NCI-H748 (cell line): ENCODE results near the gene COMMD9.

Source experiments
- DNase-seq: peaks from one replicate; lab custom pipeline; 2025; ENCODE audit not compliant: unreplicated experiment; lab: John Stamatoyannopoulos, UW

The COMMD9 gene

GRCh38 chr11:36296884-36297543 is 7.8 kb upstream of the COMMD9 start:
- no peak for DNase-seq

GRCh38 chr11:36295926-36296325 is 6.7 kb upstream of the COMMD9 start, which contains the start of gene PRR5L:
TSS of gene PRR5L (plus strand) at chr11:36296288. CDS start at chr11:36401122, 104,834 bp downstream.
- no peak for DNase-seq

- DNase-seq = peak; percentile 55
Measured at GRCh38 chr11:36292311-36292722, 3.1 kb upstream of the COMMD9 start.

GRCh38 chr11:36288442-36289225 is 590 bp downstream of the COMMD9 start:
- peak; percentile 35 for DNase-seq

GRCh38 chr11:36282926-36283325 is 6.3 kb downstream of the COMMD9 start:
- no peak for DNase-seq

GRCh38 chr11:36281850-36282249 is 7.4 kb downstream of the COMMD9 start:
- no peak for DNase-seq

- DNase-seq = no peak
Measured at GRCh38 chr11:36280531-36280930, 8.7 kb downstream of the COMMD9 start.

- DNase-seq = no peak
Measured at GRCh38 chr11:36278531-36279282, 10.5 kb downstream of the COMMD9 start.

GRCh38 chr11:36274414-36274813 is 14.8 kb downstream of the COMMD9 start:
- no peak for DNase-seq

GRCh38 chr11:36273110-36273509 is 16.1 kb downstream of the COMMD9 start:
- peak; percentile 82 for DNase-seq

GRCh38 chr11:36271794-36272407 is 17.3 kb downstream of the COMMD9 start:
- DNase-seq = no peak

- no peak for DNase-seq
Measured at GRCh38 chr11:36270701-36271100, 18.5 kb downstream of the COMMD9 start.

- DNase-seq = no peak
Measured at GRCh38 chr11:36268337-36268985, 20.8 kb downstream of the COMMD9 start.

- DNase-seq = no peak
Measured at GRCh38 chr11:36266767-36267166, 22.5 kb downstream of the COMMD9 start.

- peak; percentile 74 for DNase-seq
Measured at GRCh38 chr11:36265793-36266628, 23.2 kb downstream of the COMMD9 start.

GRCh38 chr11:36264973-36265344 is 24.3 kb downstream of the COMMD9 start:
- DNase-seq = no peak

GRCh38 chr11:36264011-36264972 is 24.9 kb downstream of the COMMD9 start:
- no peak for DNase-seq

GRCh38 chr11:36261094-36261493 is 28.1 kb downstream of the COMMD9 start:
- DNase-seq = no peak
